BE2C (cell line): ENCODE results near the gene TAF5L.

ENCODE experiments used
- DNase-seq: peaks from one replicate; pipeline ENCODE4 v3.0.0-alpha.2; 2020
- H3K27me3 ChIP-seq: fragments of 250-450 bp; sonication (Bioruptor Pico); 2 replicates; pipeline ENCODE4 v1.5.1; 2020; ENCODE audit warnings: mild to moderate bottlenecking
- H3K36me3 ChIP-seq: fragments of 250-450 bp; sonication (Bioruptor Pico); 2 replicates; pipeline ENCODE4 v1.5.1; 2020; ENCODE audit warnings: mild to moderate bottlenecking
- H3K4me1 ChIP-seq: fragments of 250-450 bp; sonication (Bioruptor Pico); 2 replicates; pipeline ENCODE4 v1.5.1; 2020
- H3K4me3 ChIP-seq: 2 replicates; pipeline ENCODE4 v1.5.1; 2011; ENCODE audit warnings: low read depth, low read length
- H3K9me3 ChIP-seq: fragments of 250-450 bp; sonication (Bioruptor Pico); 2 replicates; pipeline ENCODE4 v1.5.1; 2020
- TF ChIP-seq, protein P1 (sequence below): IDR thresholded peaks from 2 replicates; pipeline ENCODE4 v1.5.1; 2012; ENCODE audit warnings: mild to moderate bottlenecking, low read depth, low read length

TAF5L gene

DNA sequence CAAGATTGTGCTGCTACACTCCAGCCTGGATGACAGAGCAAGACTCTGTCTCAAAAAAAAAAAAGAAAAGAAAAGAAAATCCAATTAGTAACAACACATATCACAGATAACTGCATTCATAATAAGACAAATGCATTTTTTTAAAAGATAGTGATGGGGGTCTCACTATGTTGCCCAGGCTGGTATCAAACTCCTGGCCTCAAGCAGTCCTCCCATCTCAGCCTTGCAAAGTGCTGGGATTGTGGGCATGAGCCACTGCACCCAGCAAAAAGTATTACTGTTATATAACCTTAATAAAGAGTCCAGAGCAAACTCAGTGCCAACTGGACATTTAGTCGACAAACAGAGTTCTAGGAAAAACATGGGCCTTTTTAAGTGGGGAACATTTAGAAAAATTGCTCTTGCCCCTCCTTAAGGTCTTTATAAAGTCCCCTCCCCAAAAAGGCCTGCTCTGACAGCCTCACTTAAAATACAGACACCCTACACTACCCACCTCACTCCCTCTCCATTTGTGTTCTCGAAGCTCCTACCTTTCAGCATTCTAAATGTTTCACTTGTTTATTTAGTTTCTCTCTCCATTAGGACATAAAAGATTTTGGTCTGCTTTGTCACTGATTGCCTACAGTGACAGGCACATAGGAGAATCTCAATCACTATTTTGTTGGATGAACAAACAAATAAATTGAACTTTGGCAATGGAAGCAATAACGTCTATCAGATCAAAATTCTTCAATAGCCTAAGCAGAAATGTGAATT, 74.9 kb downstream of the TAF5L start:
- TF ChIP-seq, protein P1, sequence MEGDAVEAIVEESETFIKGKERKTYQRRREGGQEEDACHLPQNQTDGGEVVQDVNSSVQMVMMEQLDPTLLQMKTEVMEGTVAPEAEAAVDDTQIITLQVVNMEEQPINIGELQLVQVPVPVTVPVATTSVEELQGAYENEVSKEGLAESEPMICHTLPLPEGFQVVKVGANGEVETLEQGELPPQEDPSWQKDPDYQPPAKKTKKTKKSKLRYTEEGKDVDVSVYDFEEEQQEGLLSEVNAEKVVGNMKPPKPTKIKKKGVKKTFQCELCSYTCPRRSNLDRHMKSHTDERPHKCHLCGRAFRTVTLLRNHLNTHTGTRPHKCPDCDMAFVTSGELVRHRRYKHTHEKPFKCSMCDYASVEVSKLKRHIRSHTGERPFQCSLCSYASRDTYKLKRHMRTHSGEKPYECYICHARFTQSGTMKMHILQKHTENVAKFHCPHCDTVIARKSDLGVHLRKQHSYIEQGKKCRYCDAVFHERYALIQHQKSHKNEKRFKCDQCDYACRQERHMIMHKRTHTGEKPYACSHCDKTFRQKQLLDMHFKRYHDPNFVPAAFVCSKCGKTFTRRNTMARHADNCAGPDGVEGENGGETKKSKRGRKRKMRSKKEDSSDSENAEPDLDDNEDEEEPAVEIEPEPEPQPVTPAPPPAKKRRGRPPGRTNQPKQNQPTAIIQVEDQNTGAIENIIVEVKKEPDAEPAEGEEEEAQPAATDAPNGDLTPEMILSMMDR, result no peak
- H3K36me3 ChIP-seq, result peaks cover 23% of the 10 kb centered on the region
- no peaks in the 10 kb centered on the region; the same call in 1 of the 2 replicates for H3K4me1 ChIP-seq
- no peak overlapping the region for H3K4me3 ChIP-seq
- DNase-seq, result no peak
- H3K27me3 ChIP-seq, result no peaks in the 10 kb centered on the region
- no peaks in the 10 kb centered on the region for H3K9me3 ChIP-seq

DNA sequence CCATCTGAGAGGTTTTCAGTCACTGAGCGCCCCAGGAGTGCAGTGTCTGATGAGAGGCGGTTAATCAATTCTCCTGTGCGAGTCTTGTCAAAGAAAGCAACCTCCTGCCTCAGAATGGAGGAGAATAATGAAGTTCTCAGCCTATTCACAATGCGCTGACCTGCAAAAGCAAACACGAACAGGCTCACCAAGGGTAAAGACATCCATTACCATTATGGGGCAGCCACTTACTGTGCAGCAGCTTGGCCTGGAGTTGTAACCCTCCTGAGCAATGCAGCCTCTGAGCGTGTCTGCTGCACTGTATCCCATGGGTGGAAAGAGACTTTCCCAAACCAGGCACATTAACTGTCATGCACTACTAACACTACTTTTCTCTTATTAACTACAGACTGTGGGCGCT, 78.4 kb downstream of the TAF5L start:
- DNase-seq, result no peak
- Histone ChIP-seq H3K27me3 (no peaks in the 10 kb centered on the region), H3K4me3 (no peak overlapping the region), H3K36me3 (peaks cover 32% of the 10 kb centered on the region), H3K4me1 (no peaks in the 10 kb centered on the region), H3K9me3 (no peaks in the 10 kb centered on the region)
- TF ChIP-seq, protein P1, result no peak

DNA sequence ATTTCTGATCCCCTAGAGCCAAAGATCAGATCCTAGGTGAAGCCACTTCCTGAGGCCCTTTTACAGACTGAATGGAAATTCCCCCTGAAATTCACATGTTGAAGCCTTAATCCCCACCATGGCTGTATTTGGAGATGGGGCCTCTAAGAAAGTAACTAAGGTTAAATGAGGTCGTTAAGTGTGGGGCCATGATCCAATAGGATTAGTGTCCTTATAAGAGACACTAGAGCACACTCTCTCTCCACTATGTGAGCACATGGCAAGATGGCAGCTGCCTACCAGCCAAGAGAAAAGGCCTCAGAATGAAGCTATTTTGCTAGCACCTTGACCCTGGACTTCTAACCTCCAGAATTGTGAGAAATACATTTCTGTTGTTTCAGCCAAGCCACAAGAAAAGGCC, 81.3 kb downstream of the TAF5L start:
- no peak for DNase-seq
- TF ChIP-seq, protein P1, result no peak
- H3K4me1 ChIP-seq, result no peaks in the 10 kb centered on the region
- no peak overlapping the region for H3K4me3 ChIP-seq
- H3K36me3 ChIP-seq, result peaks cover 36% of the 10 kb centered on the region
- no peaks in the 10 kb centered on the region for H3K9me3 ChIP-seq
- no peaks in the 10 kb centered on the region for H3K27me3 ChIP-seq
